Astrocyte (in vitro differentiated cells and primary cell): Measurements from ENCODE around the gene TMEM222. TPM values are rescaled to one million over a fixed set of nuclear protein-coding genes. Genes with fewer than 3 reads are reported as not detected.
A peak's percentile ranks its signal among the peaks of the same experiment; 100 is the strongest.

ENCODE experiments used
- DNase-seq: peaks from one replicate; pipeline ENCODE4 v3.0.0-alpha.2; 2010; ENCODE audit warnings: low read depth
- FAIRE-seq: peaks from 2 replicates; lab custom pipeline; 2011; peaks lifted over from hg19 to GRCh38; lab: Jason Lieb, UNC
- H2AFZ ChIP-seq: 2 replicates; pipeline ENCODE4 v1.6.0; 2012; ENCODE audit warnings: low read depth, low read length, inconsistent platforms
- H3K27ac ChIP-seq: 2 replicates; pipeline ENCODE4 v1.5.1; 2011; ENCODE audit warnings: low read depth, low read length, inconsistent platforms
- H3K27me3 ChIP-seq: 2 replicates; pipeline ENCODE4 v1.6.0; 2011; ENCODE audit warnings: low read length, inconsistent platforms; ENCODE audit not compliant: insufficient read depth
- H3K36me3 ChIP-seq: 2 replicates; pipeline ENCODE4 v1.5.1; 2011; ENCODE audit warnings: low read length, inconsistent platforms; ENCODE audit not compliant: insufficient read depth
- H3K4me1 ChIP-seq: 2 replicates; pipeline ENCODE4 v1.5.1; 2011; ENCODE audit warnings: low read length, inconsistent platforms; ENCODE audit not compliant: insufficient read depth
- H3K4me2 ChIP-seq: 2 replicates; pipeline ENCODE4 v1.6.0; 2012; ENCODE audit warnings: low read length, inconsistent platforms
- H3K4me3 ChIP-seq: 2 replicates; pipeline ENCODE4 v1.5.1; 2011; ENCODE audit warnings: low read depth, mild to moderate bottlenecking, low read length, inconsistent platforms; ENCODE audit not compliant: insufficient read depth
- H3K79me2 ChIP-seq: 2 replicates; pipeline ENCODE4 v1.6.0; 2012; ENCODE audit warnings: mild to moderate bottlenecking, low read length, inconsistent platforms; ENCODE audit not compliant: insufficient read depth
- H3K9ac ChIP-seq: 2 replicates; pipeline ENCODE4 v1.6.0; 2012; ENCODE audit warnings: mild to moderate bottlenecking, low read length, inconsistent platforms
- H3K9me3 ChIP-seq: 2 replicates; pipeline ENCODE4 v1.5.1; 2012; ENCODE audit warnings: low read depth, mild to moderate bottlenecking, low read length, inconsistent platforms; ENCODE audit not compliant: insufficient read depth
- H4K20me1 ChIP-seq: 2 replicates; pipeline ENCODE4 v1.6.0; 2012; ENCODE audit warnings: low read length, inconsistent platforms; ENCODE audit not compliant: insufficient read depth
- H3K27ac Mint-ChIP-seq: one replicate; pipeline ENCODE4 v1.8.0; 2021; ENCODE audit warnings: mild to moderate bottlenecking, mixed read lengths; ENCODE audit not compliant: unreplicated experiment
- H3K27me3 Mint-ChIP-seq: one replicate; pipeline ENCODE4 v1.8.0; 2021; ENCODE audit warnings: low read depth, mixed read lengths; ENCODE audit not compliant: unreplicated experiment
- H3K36me3 Mint-ChIP-seq: one replicate; pipeline ENCODE4 v1.8.0; 2021; ENCODE audit warnings: low read depth, mixed read lengths; ENCODE audit not compliant: unreplicated experiment
- H3K4me1 Mint-ChIP-seq: one replicate; pipeline ENCODE4 v1.8.0; 2021; ENCODE audit warnings: low read depth, mixed read lengths; ENCODE audit not compliant: unreplicated experiment
- H3K4me3 Mint-ChIP-seq: one replicate; pipeline ENCODE4 v1.8.0; 2021; ENCODE audit warnings: mild to moderate bottlenecking, moderate library complexity, mixed read lengths; ENCODE audit not compliant: unreplicated experiment
- H3K9me3 Mint-ChIP-seq: one replicate; pipeline ENCODE4 v1.8.0; 2021; ENCODE audit warnings: mild to moderate bottlenecking, mixed read lengths; ENCODE audit not compliant: unreplicated experiment
- CTCF ChIP-seq: IDR thresholded peaks from 2 replicates; pipeline ENCODE4 v1.5.1; 2011; ENCODE audit warnings: low read depth, mild to moderate bottlenecking, inconsistent platforms, low read length, moderate library complexity; ENCODE audit not compliant: insufficient read depth
- EZH2 ChIP-seq: IDR thresholded peaks from 2 replicates; pipeline ENCODE4 v1.6.1; 2012; ENCODE audit warnings: mild to moderate bottlenecking, low read length, inconsistent platforms; ENCODE audit not compliant: insufficient read depth
- total RNA-seq: library from RNA; stranded (reverse); gene quantifications from 2 replicates; pipeline ENCODE4 v1.2.1, GENCODE V29; 2021

TMEM222 gene
- total RNA-seq, 1 donor from 2014 or later: 46.0 TPM

- no peaks in the 10 kb centered on the region for H4K20me1 ChIP-seq
- H3K36me3 Mint-ChIP-seq: peaks cover 6% of the 10 kb centered on the region
- no peak for FAIRE-seq
- H3K27ac ChIP-seq: no peak overlapping the region
- peaks cover 35% of the 10 kb centered on the region for H3K4me1 Mint-ChIP-seq
- H3K27me3 Mint-ChIP-seq: peaks cover 5% of the 10 kb centered on the region
- no peaks in the 10 kb centered on the region for H3K79me2 ChIP-seq
- peaks cover 16% of the 10 kb centered on the region for H3K4me1 ChIP-seq
- H3K9ac ChIP-seq: no peak overlapping the region
- H3K27me3 ChIP-seq: no peaks in the 10 kb centered on the region
- peak overlapping the region; percentile 64 for H3K4me2 ChIP-seq
- no peak overlapping the region for H3K4me3 ChIP-seq
- no peak for DNase-seq
- H3K9me3 ChIP-seq: no peaks in the 10 kb centered on the region
- TF ChIP-seq EZH2 (no peak), CTCF (no peak)
- H2AFZ ChIP-seq: peak overlapping the region; percentile 10
- no peaks in the 10 kb centered on the region for H3K36me3 ChIP-seq
- H3K27ac Mint-ChIP-seq: peak overlapping the region; percentile 1
- peak overlapping the region; percentile 75 for H3K4me3 Mint-ChIP-seq
- no peaks in the 10 kb centered on the region for H3K9me3 Mint-ChIP-seq
These were observed 21.0 kb downstream of the TMEM222 start for GRCh38 chr1:27342778-27343638.

GRCh38 chr1:27343639-27344025 is 21.7 kb downstream of the TMEM222 start:
- Histone ChIP-seq H3K27ac (no peak overlapping the region), H3K36me3 (no peaks in the 10 kb centered on the region), H3K27me3 (no peaks in the 10 kb centered on the region), H3K79me2 (no peaks in the 10 kb centered on the region), H3K9me3 (no peaks in the 10 kb centered on the region), H3K9ac (no peak overlapping the region), H3K4me3 (no peak overlapping the region), H2AFZ (no peak overlapping the region), H3K4me1 (peaks cover 16% of the 10 kb centered on the region), H3K4me2 (no peak overlapping the region), H4K20me1 (no peaks in the 10 kb centered on the region)
- H3K9me3 Mint-ChIP-seq: no peaks in the 10 kb centered on the region
- FAIRE-seq (no peak), DNase-seq (no peak)
- TF ChIP-seq CTCF: no peak
- TF ChIP-seq EZH2: no peak
- no peak overlapping the region for H3K27ac Mint-ChIP-seq
- H3K27me3 Mint-ChIP-seq: peaks cover 5% of the 10 kb centered on the region
- peaks cover 6% of the 10 kb centered on the region for H3K36me3 Mint-ChIP-seq
- H3K4me3 Mint-ChIP-seq: peak overlapping the region; percentile 57
- H3K4me1 Mint-ChIP-seq: peaks cover 35% of the 10 kb centered on the region

GRCh38 chr1:27345272-27345671 is 23.3 kb downstream of the TMEM222 start:
- H3K9me3 Mint-ChIP-seq: no peaks in the 10 kb centered on the region
- peaks cover 5% of the 10 kb centered on the region for H3K27me3 Mint-ChIP-seq
- no peak overlapping the region for H3K27ac Mint-ChIP-seq
- H3K36me3 Mint-ChIP-seq: peaks cover 6% of the 10 kb centered on the region
- no peak overlapping the region for H3K4me3 Mint-ChIP-seq
- DNase-seq (no peak), FAIRE-seq (no peak)
- H3K4me1 ChIP-seq: peaks cover 25% of the 10 kb centered on the region
- H3K4me1 Mint-ChIP-seq: peaks cover 27% of the 10 kb centered on the region
- H3K27ac ChIP-seq: no peak overlapping the region
- no peaks in the 10 kb centered on the region for H3K79me2 ChIP-seq
- no peaks in the 10 kb centered on the region for H3K9me3 ChIP-seq
- TF ChIP-seq CTCF: no peak
- no peak for TF ChIP-seq EZH2
- H2AFZ ChIP-seq: no peak overlapping the region
- no peaks in the 10 kb centered on the region for H3K36me3 ChIP-seq
- no peak overlapping the region for H3K4me2 ChIP-seq
- H3K27me3 ChIP-seq: peaks cover 2% of the 10 kb centered on the region
- H3K4me3 ChIP-seq: no peak overlapping the region
- H4K20me1 ChIP-seq: no peaks in the 10 kb centered on the region
- H3K9ac ChIP-seq: no peak overlapping the region
